Activated CD8-positive, alpha-beta T cell treated with anti-CD3 and anti-CD28 coated beads for 36 hours (primary cell): ENCODE results near the gene MAN1A1. TPM values are rescaled to one million over a fixed set of nuclear protein-coding genes. Genes with fewer than 3 reads are reported as not detected.

Source experiments
- ATAC-seq: fragments of 200-7000 bp; cut with Tn5 transposase; one replicate; pipeline ENCODE4 v1.10.0; 2021; ENCODE audit warnings: mild to moderate bottlenecking, moderate library complexity
- CTCF ChIA-PET: fragments of 350-600 bp; sonication (Branson Sonifier 250); formaldehyde crosslinking; loops from one replicate; lab custom pipeline; 2021; ENCODE audit warnings: antibody characterized with exemption; lab: Charles Lee
- POLR2A ChIA-PET: fragments of 350-600 bp; sonication (Branson Sonifier 250); formaldehyde crosslinking; loops from one replicate; lab custom pipeline; 2021; ENCODE audit warnings: antibody characterized with exemption; lab: Charles Lee
- DNase-seq: peaks from one replicate; pipeline ENCODE4 v3.0.0-alpha.2; 2020
- H3K27ac Mint-ChIP-seq: one replicate; pipeline ENCODE4 v1.8.0; 2021; ENCODE audit warnings: mild to moderate bottlenecking, mixed read lengths
- H3K27me3 Mint-ChIP-seq: one replicate; pipeline ENCODE4 v1.8.0; 2021; ENCODE audit warnings: mixed read lengths
- H3K36me3 Mint-ChIP-seq: one replicate; pipeline ENCODE4 v1.8.0; 2021; ENCODE audit warnings: low read depth, mixed read lengths
- H3K4me1 Mint-ChIP-seq: one replicate; pipeline ENCODE4 v1.8.0; 2021; ENCODE audit warnings: low read depth, mixed read lengths
- H3K4me3 Mint-ChIP-seq: one replicate; pipeline ENCODE4 v1.8.0; 2021; ENCODE audit warnings: mild to moderate bottlenecking, moderate library complexity, mixed read lengths
- H3K9me3 Mint-ChIP-seq: one replicate; pipeline ENCODE4 v1.8.0; 2021; ENCODE audit warnings: mixed read lengths
- intact Hi-C: fragments of 100-400 bp; cut with micrococcal nuclease; formaldehyde crosslinking; loops from one replicate; pipeline ENCODE4 v1.10.0; 2022
- total RNA-seq, 2 experiments: library from RNA; stranded (reverse); gene quantifications; one replicate each; pipeline ENCODE4 v1.2.3, GENCODE V29; 2021
- TF ChIP-seq, protein P1 (sequence below): fragments of 200-600 bp; IDR thresholded peaks from one replicate; pipeline ENCODE4 v1.8.0; 2022; ENCODE audit warnings: antibody characterized with exemption, mild to moderate bottlenecking

The MAN1A1 gene
- total RNA-seq, 2 experiments from 2014 or later, result 18.5 to 19.4 TPM

DNA sequence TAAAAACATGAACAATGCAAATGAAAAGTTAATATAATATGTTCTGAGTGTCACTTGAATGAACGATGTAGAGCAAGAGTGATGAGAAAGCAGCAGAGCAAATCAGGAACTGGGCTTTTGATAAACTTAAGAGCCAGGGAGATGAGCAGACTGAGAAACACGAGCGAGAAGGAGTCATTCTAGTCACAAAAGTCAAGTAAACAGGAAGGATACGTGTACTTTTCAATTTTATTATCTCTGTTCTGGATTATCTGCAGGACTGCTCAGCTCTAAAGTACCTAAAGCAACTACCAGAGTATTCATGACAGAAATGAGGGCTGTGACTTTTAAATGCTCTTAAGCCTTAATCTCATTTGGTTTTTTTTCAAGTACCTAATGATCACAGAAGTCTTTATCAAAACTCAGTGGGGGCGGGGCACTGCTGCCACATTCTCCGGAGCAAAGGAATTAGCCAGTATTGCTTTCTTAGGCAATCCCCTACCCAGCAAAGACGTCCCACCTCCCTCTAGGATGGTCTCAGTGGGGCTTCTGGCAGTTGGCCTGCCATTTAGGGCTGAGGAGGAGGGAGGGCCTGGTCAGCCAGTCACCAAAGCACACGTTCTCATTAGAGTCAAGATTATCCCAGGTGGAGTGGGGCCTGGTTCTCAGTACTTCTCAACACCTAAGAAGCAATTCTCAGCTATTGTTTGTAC, 8.6 kb downstream of the MAN1A1 start:
- H3K4me1 Mint-ChIP-seq, result peaks cover 75% of the 10 kb centered on the region
- intact Hi-C loops, result no loop called here
- no peaks in the 10 kb centered on the region for H3K27me3 Mint-ChIP-seq
- H3K4me3 Mint-ChIP-seq, result no peak overlapping the region
- TF ChIP-seq, protein P1, sequence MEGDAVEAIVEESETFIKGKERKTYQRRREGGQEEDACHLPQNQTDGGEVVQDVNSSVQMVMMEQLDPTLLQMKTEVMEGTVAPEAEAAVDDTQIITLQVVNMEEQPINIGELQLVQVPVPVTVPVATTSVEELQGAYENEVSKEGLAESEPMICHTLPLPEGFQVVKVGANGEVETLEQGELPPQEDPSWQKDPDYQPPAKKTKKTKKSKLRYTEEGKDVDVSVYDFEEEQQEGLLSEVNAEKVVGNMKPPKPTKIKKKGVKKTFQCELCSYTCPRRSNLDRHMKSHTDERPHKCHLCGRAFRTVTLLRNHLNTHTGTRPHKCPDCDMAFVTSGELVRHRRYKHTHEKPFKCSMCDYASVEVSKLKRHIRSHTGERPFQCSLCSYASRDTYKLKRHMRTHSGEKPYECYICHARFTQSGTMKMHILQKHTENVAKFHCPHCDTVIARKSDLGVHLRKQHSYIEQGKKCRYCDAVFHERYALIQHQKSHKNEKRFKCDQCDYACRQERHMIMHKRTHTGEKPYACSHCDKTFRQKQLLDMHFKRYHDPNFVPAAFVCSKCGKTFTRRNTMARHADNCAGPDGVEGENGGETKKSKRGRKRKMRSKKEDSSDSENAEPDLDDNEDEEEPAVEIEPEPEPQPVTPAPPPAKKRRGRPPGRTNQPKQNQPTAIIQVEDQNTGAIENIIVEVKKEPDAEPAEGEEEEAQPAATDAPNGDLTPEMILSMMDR, result no peak
- no peaks in the 10 kb centered on the region for H3K9me3 Mint-ChIP-seq
- no peak overlapping the region for H3K27ac Mint-ChIP-seq
- DNase-seq (no peak), ATAC-seq (no peak)
- POLR2A ChIA-PET, result interaction anchor here (0.6 to 0.7 kb wide), 2 partner anchors 28 to 224 kb away, joined by 3 read pairs; no protein-coding TSS in a partner anchor
- CTCF ChIA-PET, result interaction anchor here (0.8 to 1.7 kb wide), 2 partner anchors 10 to 212 kb away, joined by 3 read pairs; no protein-coding TSS in a partner anchor
- H3K36me3 Mint-ChIP-seq, result peaks cover 20% of the 10 kb centered on the region

DNA sequence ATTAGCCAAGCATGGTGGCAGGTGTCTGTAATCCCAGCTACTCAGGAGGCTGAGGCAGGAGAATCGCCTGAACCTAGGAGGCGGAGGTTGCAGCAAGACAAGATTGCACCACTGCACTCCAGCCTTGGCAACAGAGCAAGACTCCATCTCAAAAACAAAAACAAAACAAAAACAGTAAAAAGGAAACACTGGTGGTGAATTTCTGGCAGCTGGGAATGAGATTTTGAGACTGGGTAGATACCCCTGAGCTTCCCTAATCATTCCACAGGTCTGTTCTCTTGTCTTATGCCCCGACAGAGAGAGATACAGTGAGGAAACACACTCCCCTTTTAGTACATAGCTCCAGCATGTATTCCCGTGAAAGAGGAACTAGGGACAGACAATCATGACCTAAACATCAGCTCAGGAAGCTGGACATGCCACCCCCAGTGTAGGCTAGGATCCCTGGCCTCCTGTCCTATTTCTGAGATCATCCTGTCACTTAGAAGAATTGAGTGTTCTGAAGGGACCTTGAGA, 9.6 kb downstream of the MAN1A1 start:
- ChIA-PET POLR2A (no interaction called here), CTCF (no interaction called here)
- Mint-ChIP-seq H3K9me3 (no peaks in the 10 kb centered on the region), H3K4me1 (peaks cover 71% of the 10 kb centered on the region), H3K27ac (no peak overlapping the region), H3K36me3 (peaks cover 19% of the 10 kb centered on the region), H3K27me3 (no peaks in the 10 kb centered on the region), H3K4me3 (no peak overlapping the region)
- no peak for DNase-seq
- no peak for ATAC-seq
- TF ChIP-seq, protein P1, result no peak
- intact Hi-C loops, result no loop called here

DNA sequence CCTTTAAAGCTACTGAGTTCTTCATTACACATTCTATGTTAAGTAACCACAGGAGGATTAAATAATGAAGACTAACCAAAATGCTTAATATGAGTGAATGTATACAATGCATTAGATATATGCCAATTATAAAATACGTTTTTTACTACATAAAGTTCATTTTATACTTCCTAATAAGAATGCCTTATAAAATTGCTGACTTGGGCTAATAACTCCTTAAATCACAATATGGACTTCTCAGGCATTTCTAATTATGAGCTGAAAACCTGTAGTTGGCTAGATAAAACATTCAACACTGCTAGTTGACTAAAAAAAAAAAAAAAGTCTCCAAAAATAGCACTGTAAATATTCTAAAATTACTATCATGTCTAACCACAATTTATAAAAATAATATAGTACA, 11.8 kb downstream of the MAN1A1 start:
- ATAC-seq (no peak), DNase-seq (no peak)
- no peak overlapping the region for H3K27ac Mint-ChIP-seq
- peaks cover 60% of the 10 kb centered on the region for H3K4me1 Mint-ChIP-seq
- no peak overlapping the region for H3K4me3 Mint-ChIP-seq
- ChIA-PET POLR2A (interaction anchor here (1.7 to 2.5 kb wide), 2 partner anchors 10 to 13 kb away, joined by 8 to 10 read pairs; no protein-coding TSS in a partner anchor), CTCF (interaction anchor here (1.2 to 1.3 kb wide), 2 partner anchors 9 to 208 kb away, joined by 3 to 5 read pairs; no protein-coding TSS in a partner anchor)
- intact Hi-C loops, result no loop called here
- no peaks in the 10 kb centered on the region for H3K9me3 Mint-ChIP-seq
- H3K27me3 Mint-ChIP-seq, result no peaks in the 10 kb centered on the region
- peaks cover 16% of the 10 kb centered on the region for H3K36me3 Mint-ChIP-seq
- TF ChIP-seq, protein P1, result no peak

DNA sequence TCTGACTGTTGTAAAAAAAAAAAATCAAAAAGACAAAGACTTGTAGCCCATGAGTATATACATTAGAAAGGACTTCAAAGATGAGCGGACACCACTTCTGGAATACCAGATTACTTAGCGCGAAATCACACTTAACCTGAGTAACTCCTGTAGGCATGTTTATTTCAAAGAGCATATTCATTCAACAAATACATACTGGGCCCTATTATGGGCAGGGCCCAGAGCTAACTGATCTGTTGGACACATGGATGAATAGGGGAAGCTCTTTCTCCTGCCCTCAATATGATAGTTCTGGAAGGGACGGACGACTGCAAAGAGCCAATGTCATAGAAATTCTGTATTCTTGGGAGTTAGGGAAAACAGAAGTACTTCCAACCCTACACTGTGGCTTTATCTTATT, 12.3 kb downstream of the MAN1A1 start:
- peaks cover 16% of the 10 kb centered on the region for H3K36me3 Mint-ChIP-seq

More for the DNA sequence above, 12.3 kb downstream of the MAN1A1 start:
- intact Hi-C loops, result no loop called here
- POLR2A ChIA-PET, result interaction anchor here (1.7 to 2.5 kb wide), 2 partner anchors 10 to 13 kb away, joined by 8 to 10 read pairs; no protein-coding TSS in a partner anchor
- DNase-seq, result no peak
- Mint-ChIP-seq H3K4me3 (no peak overlapping the region), H3K4me1 (peaks cover 55% of the 10 kb centered on the region), H3K27me3 (no peaks in the 10 kb centered on the region), H3K9me3 (no peaks in the 10 kb centered on the region), H3K27ac (no peak overlapping the region)
- no peak for ATAC-seq
- CTCF ChIA-PET, result interaction anchor here (1.2 kb wide), 1 partner anchor 9 kb away, joined by 3 read pairs; no protein-coding TSS in a partner anchor
- TF ChIP-seq, protein P1, result no peak
